WTC11 (cell line): ENCODE measurements around the gene NECTIN1. TPM values are rescaled to one million over a fixed set of nuclear protein-coding genes. Genes with fewer than 3 reads are reported as not detected.

ENCODE experiments used
- ATAC-seq: fragments of 200-7000 bp; cut with Tn5 transposase; 2 replicates; pipeline ENCODE4 v1.10.0; 2021; ENCODE audit warnings: mild to moderate bottlenecking, moderate library complexity
- CTCF ChIA-PET: fragments of 300-600 bp; sonication (Branson Sonifier 250); formaldehyde crosslinking; loops from one replicate; lab custom pipeline; 2021; ENCODE audit warnings: antibody characterized with exemption; lab: Charles Lee
- POLR2A ChIA-PET: fragments of 350-600 bp; sonication (Branson Sonifier 250); formaldehyde crosslinking; loops from one replicate; lab custom pipeline; 2021; ENCODE audit warnings: antibody characterized with exemption; lab: Charles Lee
- DNase-seq: peaks from one replicate; pipeline ENCODE4 v3.0.0; 2021; ENCODE audit warnings: low spot score
- H3K27ac Mint-ChIP-seq: 2 replicates; pipeline ENCODE4 v1.8.0; 2021; ENCODE audit warnings: mixed read lengths
- H3K27me3 Mint-ChIP-seq: 2 replicates; pipeline ENCODE4 v1.8.0; 2021; ENCODE audit warnings: low read depth, mild to moderate bottlenecking, moderate library complexity, mixed read lengths
- H3K36me3 Mint-ChIP-seq: 2 replicates; pipeline ENCODE4 v1.8.0; 2021; ENCODE audit warnings: mixed read lengths
- H3K4me1 Mint-ChIP-seq: 2 replicates; pipeline ENCODE4 v1.8.0; 2022; ENCODE audit warnings: mixed read lengths
- H3K4me3 Mint-ChIP-seq: 2 replicates; pipeline ENCODE4 v1.8.0; 2021; ENCODE audit warnings: mild to moderate bottlenecking, moderate library complexity, mixed read lengths
- H3K9me3 Mint-ChIP-seq: 2 replicates; pipeline ENCODE4 v1.8.0; 2021; ENCODE audit warnings: mixed read lengths
- AFF4 ChIP-seq: sonication (generic); formaldehyde crosslinking; IDR thresholded peaks from 2 replicates; pipeline ENCODE4 v1.8.1; 2023; ENCODE audit warnings: mild to moderate bottlenecking, missing genetic modification reagents, borderline replicate concordance
- ARID4B ChIP-seq: sonication (generic); formaldehyde crosslinking; IDR thresholded peaks from 2 replicates; pipeline ENCODE4 v1.8.0; 2023; ENCODE audit warnings: missing genetic modification reagents, mild to moderate bottlenecking, borderline replicate concordance
- CDX4 ChIP-seq: fragments of 250-450 bp; sonication (Bioruptor Pico); IDR thresholded peaks from 2 replicates; pipeline ENCODE4 v1.9.0; 2021; ENCODE audit warnings: moderate library complexity, mild to moderate bottlenecking, inconsistent platforms, borderline replicate concordance
- E2F4 ChIP-seq: sonication (generic); formaldehyde crosslinking; IDR thresholded peaks from 2 replicates; pipeline ENCODE4 v1.8.1; 2022; ENCODE audit warnings: low read depth, mild to moderate bottlenecking, moderate library complexity, missing genetic modification reagents, borderline replicate concordance
- KAT7 ChIP-seq: sonication (generic); formaldehyde crosslinking; IDR thresholded peaks from 2 replicates; pipeline ENCODE4 v1.8.1; 2023; ENCODE audit warnings: missing genetic modification reagents, mild to moderate bottlenecking, borderline replicate concordance
- MAX ChIP-seq: sonication (generic); formaldehyde crosslinking; IDR thresholded peaks from 2 replicates; pipeline ENCODE4 v1.8.0; 2022; ENCODE audit warnings: mild to moderate bottlenecking, missing genetic modification reagents
- NFYB ChIP-seq: sonication (generic); formaldehyde crosslinking; conservative IDR thresholded peaks from 2 replicates; pipeline ENCODE4 v1.8.0; 2022; ENCODE audit warnings: low read depth, missing genetic modification reagents
- NR3C1 ChIP-seq: sonication (generic); formaldehyde crosslinking; conservative IDR thresholded peaks from 2 replicates; pipeline ENCODE4 v1.8.1; 2023; ENCODE audit warnings: low read depth, mild to moderate bottlenecking, missing genetic modification reagents
- PRRX2 ChIP-seq: fragments of 250-450 bp; sonication (Bioruptor Pico); IDR thresholded peaks from 2 replicates; pipeline ENCODE4 v1.8.0; 2021; ENCODE audit warnings: mild to moderate bottlenecking
- ZBTB21 ChIP-seq: sonication (generic); formaldehyde crosslinking; IDR thresholded peaks from 2 replicates; pipeline ENCODE4 v1.8.1; 2023; ENCODE audit warnings: mild to moderate bottlenecking, missing genetic modification reagents, borderline replicate concordance
- ZBTB43 ChIP-seq: sonication (generic); formaldehyde crosslinking; IDR thresholded peaks from 2 replicates; pipeline ENCODE4 v1.8.1; 2023; ENCODE audit warnings: mild to moderate bottlenecking, missing genetic modification reagents
- ZNF263 ChIP-seq: sonication (generic); formaldehyde crosslinking; IDR thresholded peaks from 2 replicates; pipeline ENCODE4 v1.8.1; 2022; ENCODE audit warnings: low read depth, mild to moderate bottlenecking, moderate library complexity, missing genetic modification reagents
- ZNF281 ChIP-seq: sonication (generic); formaldehyde crosslinking; IDR thresholded peaks from 2 replicates; pipeline ENCODE4 v1.8.0; 2023; ENCODE audit warnings: mild to moderate bottlenecking, missing genetic modification reagents
- ZNF423 ChIP-seq: fragments of 250-450 bp; sonication (Bioruptor Pico); IDR thresholded peaks from 2 replicates; pipeline ENCODE4 v2.1.2; 2022; ENCODE audit warnings: mild to moderate bottlenecking, moderate library complexity
- total RNA-seq: library from RNA; stranded (reverse); gene quantifications from 3 replicates; pipeline ENCODE4 v1.2.3, GENCODE V29; 2021
- TF ChIP-seq, protein P1 (sequence below): fragments of 250-450 bp; sonication (Bioruptor Pico); IDR thresholded peaks from 2 replicates; pipeline ENCODE4 v1.9.0; 2021; ENCODE audit warnings: mild to moderate bottlenecking, borderline replicate concordance
- TF ChIP-seq, protein P2 (sequence below): sonication (generic); formaldehyde crosslinking; IDR thresholded peaks from 2 replicates; pipeline ENCODE4 v1.8.1; 2023; ENCODE audit warnings: mild to moderate bottlenecking, moderate library complexity, missing genetic modification reagents

Gene NECTIN1
- total RNA-seq, 1 experiment from 2014 or later = 86.2 TPM

GRCh38 chr11:119677840-119678239, 51.2 kb downstream of the NECTIN1 start:
- ATAC-seq = no peak
- H3K4me1 Mint-ChIP-seq = peaks cover 6% of the 10 kb centered on the region
- no peak for DNase-seq
- POLR2A ChIA-PET = no interaction called here
- H3K9me3 Mint-ChIP-seq = peaks cover 26% of the 10 kb centered on the region
- CTCF ChIA-PET = no interaction called here
- no peaks in the 10 kb centered on the region for H3K27me3 Mint-ChIP-seq
- H3K4me3 Mint-ChIP-seq = no peak overlapping the region
- H3K36me3 Mint-ChIP-seq = peaks cover 64% of the 10 kb centered on the region
- H3K27ac Mint-ChIP-seq = no peak overlapping the region
- TF ChIP-seq, protein P1, sequence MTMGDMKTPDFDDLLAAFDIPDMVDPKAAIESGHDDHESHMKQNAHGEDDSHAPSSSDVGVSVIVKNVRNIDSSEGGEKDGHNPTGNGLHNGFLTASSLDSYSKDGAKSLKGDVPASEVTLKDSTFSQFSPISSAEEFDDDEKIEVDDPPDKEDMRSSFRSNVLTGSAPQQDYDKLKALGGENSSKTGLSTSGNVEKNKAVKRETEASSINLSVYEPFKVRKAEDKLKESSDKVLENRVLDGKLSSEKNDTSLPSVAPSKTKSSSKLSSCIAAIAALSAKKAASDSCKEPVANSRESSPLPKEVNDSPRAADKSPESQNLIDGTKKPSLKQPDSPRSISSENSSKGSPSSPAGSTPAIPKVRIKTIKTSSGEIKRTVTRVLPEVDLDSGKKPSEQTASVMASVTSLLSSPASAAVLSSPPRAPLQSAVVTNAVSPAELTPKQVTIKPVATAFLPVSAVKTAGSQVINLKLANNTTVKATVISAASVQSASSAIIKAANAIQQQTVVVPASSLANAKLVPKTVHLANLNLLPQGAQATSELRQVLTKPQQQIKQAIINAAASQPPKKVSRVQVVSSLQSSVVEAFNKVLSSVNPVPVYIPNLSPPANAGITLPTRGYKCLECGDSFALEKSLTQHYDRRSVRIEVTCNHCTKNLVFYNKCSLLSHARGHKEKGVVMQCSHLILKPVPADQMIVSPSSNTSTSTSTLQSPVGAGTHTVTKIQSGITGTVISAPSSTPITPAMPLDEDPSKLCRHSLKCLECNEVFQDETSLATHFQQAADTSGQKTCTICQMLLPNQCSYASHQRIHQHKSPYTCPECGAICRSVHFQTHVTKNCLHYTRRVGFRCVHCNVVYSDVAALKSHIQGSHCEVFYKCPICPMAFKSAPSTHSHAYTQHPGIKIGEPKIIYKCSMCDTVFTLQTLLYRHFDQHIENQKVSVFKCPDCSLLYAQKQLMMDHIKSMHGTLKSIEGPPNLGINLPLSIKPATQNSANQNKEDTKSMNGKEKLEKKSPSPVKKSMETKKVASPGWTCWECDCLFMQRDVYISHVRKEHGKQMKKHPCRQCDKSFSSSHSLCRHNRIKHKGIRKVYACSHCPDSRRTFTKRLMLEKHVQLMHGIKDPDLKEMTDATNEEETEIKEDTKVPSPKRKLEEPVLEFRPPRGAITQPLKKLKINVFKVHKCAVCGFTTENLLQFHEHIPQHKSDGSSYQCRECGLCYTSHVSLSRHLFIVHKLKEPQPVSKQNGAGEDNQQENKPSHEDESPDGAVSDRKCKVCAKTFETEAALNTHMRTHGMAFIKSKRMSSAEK = no peak
- TF ChIP-seq ZBTB21 = no peak
- TF ChIP-seq AFF4 = no peak
- no peak for TF ChIP-seq ZBTB43 (CRISPR knock-in tag)
- no peak for TF ChIP-seq E2F4 (CRISPR knock-in tag)
- TF ChIP-seq KAT7 (CRISPR knock-in tag) = no peak
- no peak for TF ChIP-seq NFYB
- TF ChIP-seq NR3C1 = no peak
- TF ChIP-seq CDX4 = no peak
- TF ChIP-seq ZNF281 (CRISPR knock-in tag) = no peak
- TF ChIP-seq ARID4B (CRISPR knock-in tag) = no peak
- TF ChIP-seq MAX (CRISPR knock-in tag) = no peak
- TF ChIP-seq ZNF423 = no peak
- no peak for TF ChIP-seq PRRX2 (CRISPR knock-in tag)
- TF ChIP-seq ZNF263 = no peak
- TF ChIP-seq, protein P2, sequence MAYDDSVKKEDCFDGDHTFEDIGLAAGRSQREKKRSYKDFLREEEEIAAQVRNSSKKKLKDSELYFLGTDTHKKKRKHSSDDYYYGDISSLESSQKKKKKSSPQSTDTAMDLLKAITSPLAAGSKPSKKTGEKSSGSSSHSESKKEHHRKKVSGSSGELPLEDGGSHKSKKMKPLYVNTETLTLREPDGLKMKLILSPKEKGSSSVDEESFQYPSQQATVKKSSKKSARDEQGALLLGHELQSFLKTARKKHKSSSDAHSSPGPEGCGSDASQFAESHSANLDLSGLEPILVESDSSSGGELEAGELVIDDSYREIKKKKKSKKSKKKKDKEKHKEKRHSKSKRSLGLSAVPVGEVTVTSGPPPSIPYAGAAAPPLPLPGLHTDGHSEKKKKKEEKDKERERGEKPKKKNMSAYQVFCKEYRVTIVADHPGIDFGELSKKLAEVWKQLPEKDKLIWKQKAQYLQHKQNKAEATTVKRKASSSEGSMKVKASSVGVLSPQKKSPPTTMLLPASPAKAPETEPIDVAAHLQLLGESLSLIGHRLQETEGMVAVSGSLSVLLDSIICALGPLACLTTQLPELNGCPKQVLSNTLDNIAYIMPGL = no peak
